Measurements from ENCODE around the gene ELMO1. TPM values are rescaled to one million over a fixed set of nuclear protein-coding genes. Genes with fewer than 3 reads are reported as not detected.

Gene ELMO1
- total RNA-seq, 4 donors from 2014 or later: 24.6 to 120 (median 71.9) TPM

GRCh38 chr7:37408291-37409228, 40.1 kb downstream of the ELMO1 start:
- no peaks in the 10 kb centered on the region for H3K9me3 ChIP-seq
- no peak for DNase-seq
- H3K27me3 ChIP-seq: no peaks in the 10 kb centered on the region
- peak overlapping the region in 2 of 4 donors; percentile 33 to 42 for H3K27ac ChIP-seq
- intact Hi-C loops (cut with DNase I; ENCODE audit: low total_unique reads) (no loop called here), in situ Hi-C loops (cut with MboI; ENCODE audit: low pct_ligation_motif_present in 1 of 4, low pct_unique_long_range_greater_than_20kb in 1 of 4, low sequenced_read_pairs in 3 of 4) (no loop called here)
- H3K4me1 ChIP-seq: peaks cover 0 to 26% (median 0%) of the 10 kb centered on the region in 4 donors
- WGBS, 2 donors (ENCODE audit: low coverage in 1 of 2): 56 to 58% methylated on average over 13 of the region's 13 CpGs
- no peak overlapping the region for H3K4me3 ChIP-seq
- no peaks in the 10 kb centered on the region for H3K36me3 ChIP-seq
- TF ChIP-seq CTCF (IDR thresholded peaks at IDR 0.05) (no peak), EP300 (IDR thresholded peaks at IDR 0.05; ENCODE audit: low read depth) (no peak), POLR2AphosphoS5 (IDR thresholded peaks at IDR 0.05) (no peak), POLR2A (IDR thresholded peaks at IDR 0.05) (no peak)

- in situ Hi-C loops (cut with MboI; ENCODE audit: low pct_ligation_motif_present in 1 of 4, low pct_unique_long_range_greater_than_20kb in 1 of 4, low sequenced_read_pairs in 3 of 4): no loop called here
- intact Hi-C loops (cut with DNase I; ENCODE audit: low total_unique reads): no loop called here
- H3K9me3 ChIP-seq: no peaks in the 10 kb centered on the region
- no peaks in the 10 kb centered on the region for H3K27me3 ChIP-seq
- TF ChIP-seq POLR2A (IDR thresholded peaks at IDR 0.05) (no peak), CTCF (IDR thresholded peaks at IDR 0.05) (no peak), EP300 (IDR thresholded peaks at IDR 0.05; ENCODE audit: low read depth) (no peak), POLR2AphosphoS5 (IDR thresholded peaks at IDR 0.05) (no peak)
- peaks cover 0 to 20% (median 0%) of the 10 kb centered on the region in 4 donors for H3K4me1 ChIP-seq
- DNase-seq: no peak
- H3K36me3 ChIP-seq: no peaks in the 10 kb centered on the region
- no peak overlapping the region for H3K4me3 ChIP-seq
- H3K27ac ChIP-seq: no peak overlapping the region
- 46 to 71% methylated on average over 2 to 9 of the region's 9 CpGs for WGBS, 2 donors (ENCODE audit: low coverage in 1 of 2)
These were observed 43.0 kb downstream of the ELMO1 start for GRCh38 chr7:37405603-37406122.

GRCh38 chr7:37405128-37405527, 43.5 kb downstream of the ELMO1 start:
- H3K4me3 ChIP-seq: no peak overlapping the region
- no peaks in the 10 kb centered on the region for H3K9me3 ChIP-seq
- no peaks in the 10 kb centered on the region for H3K27me3 ChIP-seq
- peaks cover 0 to 15% (median 0%) of the 10 kb centered on the region in 4 donors for H3K4me1 ChIP-seq
- no peak overlapping the region for H3K27ac ChIP-seq
- no peak for DNase-seq
- no peaks in the 10 kb centered on the region for H3K36me3 ChIP-seq
- in situ Hi-C loops (cut with MboI; ENCODE audit: low pct_ligation_motif_present in 1 of 4, low pct_unique_long_range_greater_than_20kb in 1 of 4, low sequenced_read_pairs in 3 of 4) (no loop called here), intact Hi-C loops (cut with DNase I; ENCODE audit: low total_unique reads) (no loop called here)
- WGBS, 2 donors (ENCODE audit: low coverage in 1 of 2): 29 to 56% methylated on average over 3 to 5 of the region's 5 CpGs
- no peak for TF ChIP-seq POLR2AphosphoS5 (IDR thresholded peaks at IDR 0.05)
- no peak for TF ChIP-seq CTCF (IDR thresholded peaks at IDR 0.05)
- TF ChIP-seq POLR2A (IDR thresholded peaks at IDR 0.05): no peak
- no peak for TF ChIP-seq EP300 (IDR thresholded peaks at IDR 0.05; ENCODE audit: low read depth)

GRCh38 chr7:37399876-37400421, 48.7 kb downstream of the ELMO1 start:
- intact Hi-C loops (cut with DNase I; ENCODE audit: low total_unique reads): no loop called here

More at GRCh38 chr7:37399876-37400421, 48.7 kb downstream of the ELMO1 start:
- H3K36me3 ChIP-seq: no peaks in the 10 kb centered on the region
- no peak for DNase-seq
- no peak overlapping the region for H3K27ac ChIP-seq
- TF ChIP-seq POLR2AphosphoS5 (IDR thresholded peaks at IDR 0.05) (no peak), CTCF (IDR thresholded peaks at IDR 0.05) (no peak), POLR2A (IDR thresholded peaks at IDR 0.05) (no peak), EP300 (IDR thresholded peaks at IDR 0.05; ENCODE audit: low read depth) (no peak)
- H3K9me3 ChIP-seq: no peaks in the 10 kb centered on the region
- H3K4me3 ChIP-seq: no peak overlapping the region
- H3K27me3 ChIP-seq: no peaks in the 10 kb centered on the region
- in situ Hi-C loops (cut with MboI; ENCODE audit: low pct_ligation_motif_present in 1 of 4, low pct_unique_long_range_greater_than_20kb in 1 of 4, low sequenced_read_pairs in 3 of 4): no loop called here
- 90 to 93% methylated on average over 3 of the region's 3 CpGs for WGBS, 2 donors (ENCODE audit: low coverage in 1 of 2)
- H3K4me1 ChIP-seq: peaks cover 0 to under 1% (median 0%) of the 10 kb centered on the region in 4 donors

Measured in transverse colon (tissue), 4 donors.